ENCODE measurements around the gene SMAD6.

SMAD6 gene

GRCh38 chr15:66778314-66778665 lies 76.3 kb downstream of the SMAD6 start:
- DNase-seq, result no peak

GRCh38 chr15:66778716-66779115 lies 76.7 kb downstream of the SMAD6 start:
- DNase-seq, result no peak

GRCh38 chr15:66779331-66780009 lies 77.4 kb downstream of the SMAD6 start:
- no peak for DNase-seq

- DNase-seq, result no peak
Observed at GRCh38 chr15:66780172-66780972, 78.3 kb downstream of the SMAD6 start.

GRCh38 chr15:66780973-66781718 lies 79.1 kb downstream of the SMAD6 start:
- DNase-seq, result no peak

- no peak for DNase-seq
Observed at GRCh38 chr15:66782785-66783184, 80.7 kb downstream of the SMAD6 start.

GRCh38 chr15:66783314-66783713 lies 81.3 kb downstream of the SMAD6 start:
- DNase-seq, result no peak

GRCh38 chr15:66783725-66784124 lies 81.7 kb downstream of the SMAD6 start:
- no peak for DNase-seq

GRCh38 chr15:66784174-66784573 lies 82.1 kb downstream of the SMAD6 start:
- DNase-seq, result no peak

GRCh38 chr15:66785637-66786036 lies 83.6 kb downstream of the SMAD6 start:
- no peak for DNase-seq

- DNase-seq, result no peak
Observed at GRCh38 chr15:66786222-66786621, 84.2 kb downstream of the SMAD6 start.

- no peak for DNase-seq
Observed at GRCh38 chr15:66786708-66787488, 84.9 kb downstream of the SMAD6 start.

GRCh38 chr15:66787489-66787871 lies 85.4 kb downstream of the SMAD6 start:
- no peak for DNase-seq

GRCh38 chr15:66788024-66788423 lies 86.0 kb downstream of the SMAD6 start:
- DNase-seq, result no peak

- peak; percentile 48 for DNase-seq
Observed at GRCh38 chr15:66789029-66790025, 87.3 kb downstream of the SMAD6 start.

GRCh38 chr15:66795851-66796250 lies 93.8 kb downstream of the SMAD6 start:
- DNase-seq, result no peak

- DNase-seq, result no peak
Observed at GRCh38 chr15:66796343-66796742, 94.3 kb downstream of the SMAD6 start.

GRCh38 chr15:66797921-66798320 lies 95.9 kb downstream of the SMAD6 start:
- DNase-seq, result no peak

- DNase-seq, result no peak
Observed at GRCh38 chr15:66798426-66799061, 96.5 kb downstream of the SMAD6 start.

GRCh38 chr15:66799242-66799641 lies 97.2 kb downstream of the SMAD6 start:
- DNase-seq, result no peak

- DNase-seq, result no peak
Observed at GRCh38 chr15:66800584-66801235, 98.7 kb downstream of the SMAD6 start.
